Peyer's patch (tissue), 4 donors: ENCODE data around the gene MAN1C1. TPM values are rescaled to one million over a fixed set of nuclear protein-coding genes. Genes with fewer than 3 reads are reported as not detected.

Experiments used
- DNase-seq, 3 donors: peaks; one replicate each; pipeline ENCODE4 v3.0.0-alpha.2; 2017 to 2019
- H3K27ac ChIP-seq, 4 donors: fragments of 200-600 bp; sonication (generic); one replicate each; pipeline ENCODE4 v1.5.1; 2016 to 2019
- H3K27me3 ChIP-seq, 2 donors: fragments of 200-600 bp; sonication (generic); one replicate each; pipeline ENCODE4 v1.5.1; 2019
- H3K36me3 ChIP-seq, 3 donors: fragments of 200-600 bp; sonication (generic); one replicate each; pipeline ENCODE4 v1.5.1; 2016 to 2019
- H3K4me1 ChIP-seq, 4 donors: fragments of 200-600 bp; sonication (generic); one replicate each; pipeline ENCODE4 v1.5.1; 2016 to 2019
- H3K4me3 ChIP-seq, 4 donors: fragments of 200-600 bp; sonication (generic); 1 replicate in 3 of 4; 2 replicates in 1 of 4; pipeline ENCODE4 v1.5.1; 2016 to 2019; ENCODE audit warnings: mild to moderate bottlenecking in 1 of 4
- H3K9me3 ChIP-seq, 4 donors: fragments of 200-600 bp; sonication (generic); one replicate each; pipeline ENCODE4 v1.5.1; 2016 to 2019; ENCODE audit warnings: mild to moderate bottlenecking in 1 of 4
- POLR2A ChIP-seq, 2 donors: fragments of 450-650 bp; IDR thresholded peaks; one replicate each; pipeline ENCODE4 v1.5.1; 2017; ENCODE audit warnings: antibody characterized with exemption in 2 of 2, mild to moderate bottlenecking in 2 of 2, moderate library complexity in 2 of 2
- total RNA-seq, 4 donors: library from RNA; depleted of rRNA; stranded (reverse); fragments of >200 nt; gene quantifications; one replicate each; pipeline ENCODE4 v1.1.0, GENCODE V29; 2016
- TF ChIP-seq, protein P1 (sequence below), 6 experiments: fragments of 450-650 bp in 4 of 6; fragments of 200-600 bp in 2 of 6; sonication (generic) in 1 of 6; IDR thresholded peaks; one replicate each; pipeline ENCODE4 v1.5.1; 2017 to 2019; ENCODE audit warnings: antibody characterized with exemption in 6 of 6, mild to moderate bottlenecking in 3 of 6, moderate library complexity in 1 of 6

Gene MAN1C1
- total RNA-seq, 4 donors from 2014 or later, result 2.3 to 10.7 (median 6.7) TPM

DNA sequence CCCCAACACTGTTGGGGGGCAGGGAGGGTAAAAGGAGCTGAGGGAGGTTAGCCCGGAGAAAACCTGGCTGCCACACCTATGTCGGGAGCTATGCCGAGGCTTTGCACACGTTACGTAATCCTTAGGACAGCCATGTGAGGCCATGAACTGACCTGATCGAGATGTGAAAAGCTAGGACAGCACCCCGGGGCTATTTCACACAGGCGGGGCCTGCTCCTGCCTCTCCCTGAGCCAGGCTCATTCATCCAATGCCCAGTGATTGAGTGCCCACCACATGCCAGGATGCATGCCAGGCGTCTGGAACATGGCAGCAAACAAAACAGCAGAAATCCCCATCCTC, 43.0 kb upstream of the MAN1C1 start:
- H3K27me3 ChIP-seq, result no peaks in the 10 kb centered on the region
- peaks cover 0 to 22% (median 6%) of the 10 kb centered on the region in 4 donors for H3K4me1 ChIP-seq
- H3K27ac ChIP-seq, result no peak overlapping the region
- no peaks in the 10 kb centered on the region for H3K36me3 ChIP-seq
- H3K4me3 ChIP-seq, result peak overlapping the region in 1 of 4 donors; percentile 12
- TF ChIP-seq POLR2A (IDR thresholded peaks at IDR 0.05), result no peak
- TF ChIP-seq, protein P1, sequence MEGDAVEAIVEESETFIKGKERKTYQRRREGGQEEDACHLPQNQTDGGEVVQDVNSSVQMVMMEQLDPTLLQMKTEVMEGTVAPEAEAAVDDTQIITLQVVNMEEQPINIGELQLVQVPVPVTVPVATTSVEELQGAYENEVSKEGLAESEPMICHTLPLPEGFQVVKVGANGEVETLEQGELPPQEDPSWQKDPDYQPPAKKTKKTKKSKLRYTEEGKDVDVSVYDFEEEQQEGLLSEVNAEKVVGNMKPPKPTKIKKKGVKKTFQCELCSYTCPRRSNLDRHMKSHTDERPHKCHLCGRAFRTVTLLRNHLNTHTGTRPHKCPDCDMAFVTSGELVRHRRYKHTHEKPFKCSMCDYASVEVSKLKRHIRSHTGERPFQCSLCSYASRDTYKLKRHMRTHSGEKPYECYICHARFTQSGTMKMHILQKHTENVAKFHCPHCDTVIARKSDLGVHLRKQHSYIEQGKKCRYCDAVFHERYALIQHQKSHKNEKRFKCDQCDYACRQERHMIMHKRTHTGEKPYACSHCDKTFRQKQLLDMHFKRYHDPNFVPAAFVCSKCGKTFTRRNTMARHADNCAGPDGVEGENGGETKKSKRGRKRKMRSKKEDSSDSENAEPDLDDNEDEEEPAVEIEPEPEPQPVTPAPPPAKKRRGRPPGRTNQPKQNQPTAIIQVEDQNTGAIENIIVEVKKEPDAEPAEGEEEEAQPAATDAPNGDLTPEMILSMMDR (IDR thresholded peaks at IDR 0.05), result no peak
- H3K9me3 ChIP-seq, result no peaks in the 10 kb centered on the region
- DNase-seq, result peak in 1 of 3 donors; percentile 56

DNA sequence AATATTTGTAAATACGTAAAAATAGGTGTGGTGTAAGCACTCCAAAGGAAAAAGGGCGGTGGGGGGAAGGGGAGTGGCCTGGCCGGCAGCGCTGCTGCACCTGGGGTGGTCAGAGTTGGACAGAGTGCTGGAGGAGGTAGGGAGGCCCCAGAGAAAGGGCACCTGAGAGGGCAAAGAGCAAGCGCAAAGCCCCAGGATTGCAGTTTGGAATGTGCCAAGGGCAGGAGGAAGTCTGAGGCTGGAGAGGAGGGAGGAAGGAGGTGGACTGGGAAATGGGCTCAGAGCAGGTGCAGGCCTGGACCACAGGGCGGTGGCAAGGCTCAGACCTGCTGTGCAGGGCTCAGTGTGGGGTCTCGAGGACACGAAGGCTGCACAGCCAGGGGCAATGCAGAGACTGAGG, 42.6 kb upstream of the MAN1C1 start:
- no peaks in the 10 kb centered on the region for H3K27me3 ChIP-seq
- DNase-seq, result peak in 1 of 3 donors; percentile 49
- H3K36me3 ChIP-seq, result no peaks in the 10 kb centered on the region
- no peak overlapping the region for H3K4me3 ChIP-seq
- H3K4me1 ChIP-seq, result peaks cover 0 to 18% (median 6%) of the 10 kb centered on the region in 4 donors
- H3K9me3 ChIP-seq, result no peaks in the 10 kb centered on the region
- no peak for TF ChIP-seq POLR2A (IDR thresholded peaks at IDR 0.05)
- TF ChIP-seq, protein P1 (IDR thresholded peaks at IDR 0.05), result no peak
- H3K27ac ChIP-seq, result no peak overlapping the region

DNA sequence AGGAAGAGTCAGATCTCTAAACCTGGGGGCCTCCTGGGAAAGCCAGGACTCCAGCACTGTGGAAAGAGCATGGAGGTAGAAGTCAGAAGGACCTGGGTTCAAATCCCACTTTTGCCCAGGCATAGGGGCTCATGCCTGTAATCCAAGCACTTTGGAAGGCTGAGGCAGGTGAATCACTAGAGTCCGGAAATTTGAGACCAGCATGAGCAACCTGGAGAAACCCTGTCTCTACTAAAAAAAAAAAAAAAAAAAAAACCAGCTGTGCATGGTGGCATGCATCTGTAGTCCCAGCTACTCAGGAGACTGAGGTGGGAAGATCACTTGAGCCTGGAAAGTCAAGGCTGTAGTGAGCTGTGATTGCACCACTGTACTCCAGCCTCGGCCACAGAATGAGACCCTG, 41.4 kb upstream of the MAN1C1 start:
- TF ChIP-seq, protein P1 (IDR thresholded peaks at IDR 0.05), result no peak
- no peak for TF ChIP-seq POLR2A (IDR thresholded peaks at IDR 0.05)
- DNase-seq, result no peak
- Histone ChIP-seq H3K4me1 (peaks cover 0 to 17% (median 6%) of the 10 kb centered on the region in 4 donors), H3K9me3 (no peaks in the 10 kb centered on the region), H3K4me3 (no peak overlapping the region), H3K27ac (no peak overlapping the region), H3K36me3 (no peaks in the 10 kb centered on the region), H3K27me3 (no peaks in the 10 kb centered on the region)

DNA sequence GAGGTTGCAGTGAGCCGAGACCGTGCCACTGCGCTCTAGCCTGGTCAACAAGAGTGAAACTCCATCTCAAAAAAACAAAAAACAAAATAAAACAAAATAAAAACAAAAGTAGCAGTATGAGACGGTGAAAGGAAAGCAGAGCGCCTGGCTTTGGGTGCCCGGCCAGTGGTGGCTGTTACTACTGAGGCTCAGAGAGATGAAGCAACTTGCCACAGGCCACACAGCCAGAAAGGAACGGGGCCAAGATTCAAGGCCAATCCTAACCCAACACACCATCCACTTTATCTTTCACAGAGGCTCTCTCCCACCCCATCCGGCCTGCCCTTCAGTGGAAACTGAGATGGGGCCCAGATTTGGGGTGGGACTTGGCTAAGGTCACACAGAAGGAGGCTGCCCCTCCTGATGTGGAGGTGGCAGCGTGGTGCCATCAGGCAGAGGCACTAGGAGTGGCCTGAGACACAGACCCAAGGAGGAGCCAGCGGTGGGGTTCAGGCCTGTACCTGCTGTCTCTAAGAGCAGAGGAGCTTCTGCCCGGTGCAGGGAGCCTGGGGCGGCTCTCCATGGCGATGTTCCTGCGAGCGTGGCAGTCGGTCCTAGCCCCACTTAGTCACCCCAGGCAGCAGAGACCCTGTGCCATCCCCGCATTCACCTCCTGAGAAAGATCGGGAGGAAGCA, 40.0 kb upstream of the MAN1C1 start:
- H3K9me3 ChIP-seq, result no peaks in the 10 kb centered on the region
- TF ChIP-seq POLR2A (IDR thresholded peaks at IDR 0.05), result no peak
- TF ChIP-seq, protein P1 (IDR thresholded peaks at IDR 0.05), result no peak
- no peak overlapping the region for H3K4me3 ChIP-seq
- no peaks in the 10 kb centered on the region for H3K27me3 ChIP-seq
- DNase-seq, result no peak
- H3K4me1 ChIP-seq, result peaks cover 0 to 17% (median 6%) of the 10 kb centered on the region in 4 donors
- no peaks in the 10 kb centered on the region for H3K36me3 ChIP-seq
- no peak overlapping the region for H3K27ac ChIP-seq

DNA sequence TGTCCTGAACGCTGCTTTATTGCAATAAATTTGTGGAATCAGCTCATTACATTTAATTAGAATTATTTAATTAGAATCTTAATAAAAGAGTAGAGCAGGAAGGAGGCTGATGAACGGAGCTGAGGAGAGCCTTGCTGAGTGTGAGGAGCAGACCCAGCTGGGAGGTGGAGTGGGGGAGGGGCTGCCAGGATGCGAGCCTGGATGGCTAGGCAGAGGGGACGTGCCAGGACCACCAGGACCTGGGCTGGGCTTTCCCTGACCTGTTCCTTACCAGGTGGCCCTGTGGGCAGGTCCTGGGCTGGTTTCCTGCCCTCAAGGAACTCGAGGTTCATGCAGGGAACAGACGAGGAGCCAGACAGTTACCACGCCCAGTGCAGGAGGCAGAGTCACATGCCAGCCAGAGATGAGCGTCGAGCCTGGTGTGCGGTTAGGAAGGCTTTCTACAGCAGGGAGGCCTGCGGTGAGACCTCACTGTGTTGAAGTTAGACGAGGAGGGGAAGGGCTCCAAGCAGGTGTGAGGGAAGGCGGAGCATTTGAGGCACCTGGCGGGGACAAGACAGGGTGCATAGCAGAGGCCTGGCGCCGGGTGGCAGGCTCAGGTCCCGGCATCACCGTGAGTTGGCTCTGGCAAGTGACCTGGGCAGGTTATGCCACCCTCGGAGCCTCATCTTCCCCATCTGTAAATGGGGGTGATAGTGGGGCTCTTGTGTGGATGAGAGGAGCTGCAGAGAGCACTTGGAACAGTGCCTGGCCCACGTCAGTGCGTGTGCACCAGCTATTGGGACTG, 39.3 kb upstream of the MAN1C1 start:
- DNase-seq, result no peak
- Histone ChIP-seq H3K9me3 (no peaks in the 10 kb centered on the region), H3K36me3 (no peaks in the 10 kb centered on the region), H3K27me3 (no peaks in the 10 kb centered on the region), H3K27ac (no peak overlapping the region), H3K4me1 (peaks cover 0 to 17% (median 6%) of the 10 kb centered on the region in 4 donors), H3K4me3 (no peak overlapping the region)
- TF ChIP-seq, protein P1 (IDR thresholded peaks at IDR 0.05), result no peak
- no peak for TF ChIP-seq POLR2A (IDR thresholded peaks at IDR 0.05)
